Panc1 (cell line): Measurements from ENCODE around the gene ICE2.

ENCODE experiments used
- CTCF ChIP-seq: fragments of 450-650 bp; IDR thresholded peaks from 2 replicates; pipeline ENCODE4 v1.5.1; 2017; ENCODE audit warnings: mild to moderate bottlenecking
- POLR2AphosphoS5 ChIP-seq: IDR thresholded peaks from 2 replicates; pipeline ENCODE4 v1.6.1; 2012; ENCODE audit warnings: mild to moderate bottlenecking, low read depth, low read length, moderate library complexity
- REST ChIP-seq, 2 experiments: IDR thresholded peaks; 2 replicates each; pipeline ENCODE4 v1.6.1; 2011 to 2012; ENCODE audit warnings: low read depth in 2 of 2, control low read depth in 1 of 2, low read length in 1 of 2, mild to moderate bottlenecking in 1 of 2, moderate library complexity in 1 of 2; ENCODE audit not compliant: insufficient read depth in 1 of 2
- SIN3A ChIP-seq: IDR thresholded peaks from 2 replicates; pipeline ENCODE4 v1.6.1; 2012; ENCODE audit warnings: low read depth, mild to moderate bottlenecking, low read length, moderate library complexity, borderline replicate concordance; ENCODE audit not compliant: insufficient read depth

GRCh38 chr15:60442031-60442650, 36.8 kb downstream of the ICE2 start:
- TF ChIP-seq CTCF (no peak), REST (IDR thresholded peaks at IDR 0.05; ENCODE audit: insufficient read depth in 1 of 2, low read depth in 2 of 2, low read length in 1 of 2) (no peak), POLR2AphosphoS5 (no peak), SIN3A (no peak)
